CD4-positive, alpha-beta T cell treated with Interleukin-1 beta for 1 hour (primary cell): ENCODE results near the gene PRDX5.

ENCODE experiments used
- DNase-seq, 2 donors: peaks; one replicate each; pipeline ENCODE4 v3.0.0-alpha.2; 2020 to 2022

PRDX5 gene

GRCh38 chr11:64349404-64349803 lies 31.5 kb downstream of the PRDX5 start:
- no peak for DNase-seq

DNA sequence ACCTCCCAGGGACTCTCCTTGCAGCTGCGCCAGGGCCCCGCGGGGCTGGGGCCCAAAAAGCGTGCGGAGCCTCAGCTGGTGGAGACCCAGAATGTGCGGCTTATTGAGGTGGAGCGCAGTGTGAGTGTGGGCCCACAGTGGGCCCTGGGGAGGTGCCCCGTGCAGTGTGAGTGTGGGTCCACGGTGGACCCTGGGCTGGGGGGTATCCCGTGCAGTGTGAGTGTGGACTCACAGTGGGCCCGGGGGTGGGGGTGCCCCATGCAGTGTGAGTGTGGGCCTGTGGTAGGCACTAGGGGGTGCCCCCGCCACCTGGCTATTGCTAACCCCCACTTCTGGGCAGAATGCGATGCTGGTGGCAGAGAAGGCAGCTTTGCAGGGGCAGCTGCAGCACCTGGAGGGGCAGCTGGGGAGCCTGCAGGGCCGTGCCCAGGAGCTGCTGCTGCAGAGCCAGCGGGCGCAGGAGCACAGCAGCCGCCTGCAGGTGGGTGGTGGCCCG lies 33.3 kb downstream of the PRDX5 start:
- DNase-seq, result no peak

GRCh38 chr11:64352099-64352994 lies 34.4 kb downstream of the PRDX5 start:
- no peak for DNase-seq

GRCh38 chr11:64352995-64353714 lies 35.2 kb downstream of the PRDX5 start:
- no peak for DNase-seq

- no peak for DNase-seq
These were observed 36.0 kb downstream of the PRDX5 start for GRCh38 chr11:64353715-64354506.

- DNase-seq, result peak; percentile 25 to 67
These were observed 37.4 kb downstream of the PRDX5 start for GRCh38 chr11:64355078-64355940.

DNA sequence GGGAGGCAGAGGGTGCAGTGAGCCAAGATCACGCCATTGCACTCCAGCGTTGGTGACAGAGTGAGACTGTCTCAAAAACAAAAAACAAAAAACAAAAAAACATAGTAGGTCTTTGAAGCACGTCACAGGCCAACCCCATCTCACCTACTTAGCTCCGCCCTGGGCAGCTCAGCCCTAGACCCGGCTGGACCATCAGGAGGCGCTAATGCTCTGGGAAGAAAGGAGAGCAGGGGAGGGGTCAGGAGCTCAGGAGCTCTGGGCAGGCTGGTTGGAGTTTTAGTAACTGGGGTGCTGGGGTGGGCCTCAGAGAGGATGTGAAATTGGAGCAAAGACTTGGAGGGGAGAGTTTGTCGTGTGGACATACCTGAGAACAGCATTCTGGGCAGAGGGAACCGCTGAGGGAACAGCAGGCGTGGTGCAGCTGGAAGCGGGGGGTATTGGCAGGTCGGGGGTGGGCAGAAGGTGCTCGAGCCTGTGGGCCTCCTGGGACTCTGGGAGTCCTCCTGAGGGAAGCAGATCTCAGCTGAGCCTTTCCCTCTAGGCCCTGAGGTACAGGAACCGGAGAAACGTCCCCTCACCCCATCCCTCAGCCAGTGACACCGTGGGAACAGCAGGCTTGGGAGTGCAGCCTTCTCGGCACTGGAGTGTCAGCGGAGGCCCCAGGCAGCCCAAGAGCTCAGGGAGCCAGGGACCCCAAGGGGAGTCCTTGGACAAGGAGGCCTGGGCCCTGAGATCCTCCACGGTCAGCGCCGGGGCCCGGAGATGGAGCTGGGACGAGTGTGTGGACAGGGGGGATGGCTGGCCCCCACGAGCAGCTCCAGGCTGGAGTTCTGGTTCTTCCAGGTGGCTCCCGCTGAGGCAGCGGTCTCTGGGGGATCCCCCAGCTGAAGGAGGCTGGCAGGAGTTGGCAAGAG lies 38.8 kb downstream of the PRDX5 start:
- peak; percentile 35 to 37 for DNase-seq

DNA sequence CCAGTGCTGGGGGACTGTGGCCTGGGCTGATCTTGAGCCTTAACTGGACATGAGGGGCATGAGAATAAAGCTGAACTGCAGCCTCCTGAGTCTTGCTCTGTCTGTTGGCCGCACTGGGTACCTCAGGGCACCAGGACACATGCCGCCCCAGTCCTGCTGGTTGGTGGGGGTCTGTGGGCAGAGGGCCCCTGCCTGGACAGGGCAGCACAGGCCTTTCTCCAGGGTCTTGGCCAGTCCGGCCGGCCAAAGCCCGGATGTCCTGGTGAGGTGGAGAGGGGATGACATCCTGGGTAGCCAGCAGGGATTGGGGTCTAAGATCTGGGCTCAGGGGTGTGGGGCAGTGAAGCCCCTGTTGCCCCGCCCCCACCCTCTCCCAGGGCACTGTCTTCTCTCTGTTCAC lies 39.5 kb downstream of the PRDX5 start:
- no peak for DNase-seq

- DNase-seq, result peak in 1 of 2 donors; percentile 22
These were observed 40.1 kb downstream of the PRDX5 start for GRCh38 chr11:64357904-64358535.

- no peak for DNase-seq
These were observed 40.6 kb downstream of the PRDX5 start for GRCh38 chr11:64358536-64358906.

DNA sequence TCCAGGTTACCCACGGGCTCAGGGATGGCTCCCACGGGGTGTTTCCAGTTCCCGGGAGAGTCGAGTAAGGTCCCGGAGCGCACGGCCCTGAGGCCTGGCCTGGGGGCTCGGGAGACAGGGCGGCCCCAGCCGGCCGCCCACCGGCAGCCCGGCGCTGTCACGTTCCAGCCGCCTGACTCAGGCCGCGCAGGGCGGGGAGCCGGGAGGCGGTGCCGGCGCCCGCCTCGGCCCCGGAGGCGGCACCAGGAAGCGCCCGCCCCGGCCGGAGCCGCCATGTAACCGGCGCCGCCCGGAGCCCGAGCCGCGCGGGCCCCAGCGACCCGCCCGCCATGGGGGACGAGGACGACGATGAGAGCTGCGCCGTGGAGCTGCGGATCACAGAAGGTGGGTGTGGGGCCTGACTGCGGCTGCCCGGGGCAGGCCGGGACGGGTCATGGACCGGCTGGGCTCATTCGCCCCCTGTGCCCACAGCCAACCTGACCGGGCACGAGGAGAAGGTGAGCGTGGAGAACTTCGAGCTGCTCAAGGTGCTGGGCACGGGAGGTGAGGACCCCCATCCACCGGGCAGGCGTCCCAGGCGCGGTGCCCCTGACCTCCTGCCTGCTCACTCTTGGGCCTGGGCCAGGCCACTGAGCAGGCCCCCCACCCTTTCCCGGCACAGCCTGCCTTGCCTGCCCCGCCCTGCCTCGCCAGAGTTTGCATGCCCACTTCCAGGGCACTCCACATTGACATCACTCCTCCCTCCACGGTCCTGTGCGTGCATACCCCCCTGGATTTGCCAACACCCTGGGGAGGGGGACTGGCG lies 41.2 kb downstream of the PRDX5 start, which contains the start of gene RPS6KA4:
Gene RPS6KA4, plus strand, starts transcription at position 256 of the 805 bp plus-strand sequence. Its CDS starts 74 bp downstream, at position 330.
- DNase-seq, result peak; percentile 43 to 44

DNA sequence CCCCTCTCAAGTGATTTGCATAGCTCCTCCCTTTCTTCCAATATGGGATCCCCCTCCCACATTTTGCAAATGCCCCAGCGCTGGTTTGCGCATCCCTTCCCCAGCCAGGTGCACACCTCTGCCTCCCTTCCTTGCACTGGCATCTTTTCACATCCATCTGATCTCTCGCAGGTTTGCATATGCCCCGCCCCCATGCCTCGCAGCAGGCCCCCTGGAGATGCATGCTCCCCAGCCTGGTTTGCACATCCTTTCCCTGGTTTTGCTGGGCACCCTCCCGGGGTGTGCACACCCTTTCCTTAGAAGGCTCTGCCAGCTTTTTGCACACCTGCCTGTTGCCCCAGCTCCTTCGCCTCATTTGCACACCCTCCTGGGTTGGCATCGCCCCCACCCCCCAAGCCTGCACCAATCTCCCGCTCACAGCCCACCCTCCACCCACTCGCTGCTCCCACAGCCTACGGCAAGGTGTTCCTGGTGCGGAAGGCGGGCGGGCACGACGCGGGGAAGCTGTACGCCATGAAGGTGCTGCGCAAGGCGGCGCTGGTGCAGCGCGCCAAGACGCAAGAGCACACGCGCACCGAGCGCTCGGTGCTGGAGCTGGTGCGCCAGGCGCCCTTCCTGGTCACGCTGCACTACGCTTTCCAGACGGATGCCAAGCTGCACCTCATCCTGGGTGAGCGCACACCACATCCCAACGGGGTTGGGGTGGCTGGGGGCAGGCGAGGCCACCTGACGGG lies 42.0 kb downstream of the PRDX5 start:
- peak in 1 of 2 donors; percentile 26 for DNase-seq

DNA sequence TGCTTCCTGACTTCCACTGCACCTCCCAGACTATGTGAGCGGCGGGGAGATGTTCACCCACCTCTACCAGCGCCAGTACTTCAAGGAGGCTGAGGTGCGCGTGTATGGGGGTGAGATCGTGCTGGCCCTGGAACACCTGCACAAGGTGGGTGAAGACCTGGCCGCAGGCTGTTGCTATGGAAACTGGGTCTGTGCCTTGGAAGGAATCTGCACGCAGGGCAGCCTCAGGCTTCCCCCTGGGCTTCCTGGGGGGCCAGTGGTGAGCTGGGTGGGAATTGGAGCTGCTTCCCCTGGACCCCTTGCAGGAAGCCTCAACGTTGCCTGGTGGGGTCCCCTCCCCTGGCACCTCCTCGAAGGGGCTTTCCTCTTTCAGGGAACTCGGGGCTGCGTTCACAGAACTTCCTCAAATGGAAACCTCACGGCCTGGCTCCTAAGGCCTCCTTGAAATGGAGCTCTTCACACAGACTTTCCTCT lies 42.6 kb downstream of the PRDX5 start:
- DNase-seq, result no peak

DNA sequence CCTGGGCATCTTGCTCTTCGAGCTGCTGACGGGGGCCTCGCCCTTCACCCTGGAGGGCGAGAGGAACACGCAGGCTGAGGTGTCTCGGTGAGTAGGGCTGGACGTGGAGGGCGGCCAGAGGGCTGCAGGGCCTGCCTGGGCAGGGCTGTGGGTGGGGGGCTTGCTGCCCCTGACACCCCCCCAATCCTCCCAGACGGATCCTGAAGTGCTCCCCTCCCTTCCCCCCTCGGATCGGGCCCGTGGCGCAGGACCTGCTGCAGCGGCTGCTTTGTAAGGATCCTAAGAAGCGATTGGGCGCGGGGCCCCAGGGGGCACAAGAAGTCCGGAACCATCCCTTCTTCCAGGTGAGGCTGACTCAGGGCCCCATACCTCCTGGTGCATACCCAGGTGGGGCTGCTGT lies 43.7 kb downstream of the PRDX5 start:
- no peak for DNase-seq

DNA sequence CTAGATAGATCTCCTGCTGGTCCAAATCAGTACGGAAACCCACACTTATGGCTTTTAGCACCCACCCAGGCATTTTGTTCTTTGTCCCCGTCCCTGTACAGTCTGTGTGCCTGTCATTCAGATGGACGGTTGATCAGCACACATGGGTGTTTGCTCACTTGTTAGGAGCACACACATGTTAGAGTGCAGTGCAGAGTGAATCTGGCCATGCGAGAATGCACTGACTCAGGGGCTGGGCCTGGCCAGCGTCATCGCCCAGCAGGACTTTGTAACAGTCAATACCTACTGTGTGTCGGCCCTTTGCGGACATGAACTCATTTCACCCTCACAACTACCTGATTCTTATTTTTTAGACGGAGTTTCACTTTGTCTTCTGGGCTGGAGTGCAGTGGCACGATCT lies 44.4 kb downstream of the PRDX5 start:
- DNase-seq, result no peak

DNA sequence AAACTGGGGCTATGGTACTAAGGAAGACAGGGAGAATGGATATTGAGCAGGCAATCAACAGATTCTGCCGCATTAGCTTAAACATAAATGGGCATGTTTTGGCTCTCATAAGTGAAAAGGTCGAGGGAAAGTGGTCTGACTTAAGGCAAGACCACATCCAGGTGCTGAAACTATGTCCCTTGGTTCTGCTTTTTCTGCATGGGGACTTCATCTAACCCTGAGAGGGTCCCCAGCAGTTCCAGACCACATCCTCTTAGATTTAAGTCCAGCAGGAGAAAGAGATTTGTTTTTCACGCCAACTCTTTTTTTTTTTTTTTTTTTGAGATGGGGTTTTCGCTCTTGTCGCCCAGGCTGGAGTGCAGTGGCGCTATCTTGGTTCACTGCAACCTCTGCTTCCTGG lies 46.5 kb downstream of the PRDX5 start:
- DNase-seq, result no peak

GRCh38 chr11:64364911-64365310 lies 47.0 kb downstream of the PRDX5 start:
- DNase-seq, result no peak

GRCh38 chr11:64366751-64367150 lies 48.8 kb downstream of the PRDX5 start:
- DNase-seq, result no peak
